Endothelial cell of umbilical vein (primary cell): Measurements from ENCODE around the gene RFX1.

Source experiments
- EZH2 ChIP-seq: IDR thresholded peaks from 2 replicates; pipeline ENCODE4 v1.6.1; 2012; ENCODE audit warnings: borderline replicate concordance, low read depth, mild to moderate bottlenecking, moderate library complexity, low read length, inconsistent platforms; ENCODE audit not compliant: severe bottlenecking
- FOS ChIP-seq: IDR thresholded peaks from 2 replicates; pipeline ENCODE4 v1.6.1; 2011; ENCODE audit warnings: mild to moderate bottlenecking, low read length, moderate library complexity, borderline replicate concordance; ENCODE audit not compliant: insufficient read depth
- GATA2 ChIP-seq: IDR thresholded peaks from 2 replicates; pipeline ENCODE4 v1.7.0; 2011; ENCODE audit warnings: low read depth, mild to moderate bottlenecking, moderate library complexity, mixed read lengths, low read length; ENCODE audit not compliant: insufficient read length, insufficient read depth
- JUN ChIP-seq: IDR thresholded peaks from 2 replicates; pipeline ENCODE4 v1.6.1; 2011; ENCODE audit warnings: borderline replicate concordance, low read depth; ENCODE audit not compliant: insufficient read length, insufficient read depth
- MYC ChIP-seq: IDR thresholded peaks from one replicate; pipeline ENCODE4 v1.6.1; 2011; ENCODE audit warnings: mild to moderate bottlenecking, low read depth, low read length
- POLR2A ChIP-seq: IDR thresholded peaks from 2 replicates; pipeline ENCODE4 v1.6.1; 2012; ENCODE audit warnings: low read depth, mild to moderate bottlenecking, control low read depth, low read length
- POLR2AphosphoS5 ChIP-seq: IDR thresholded peaks from 2 replicates; pipeline ENCODE4 v1.6.1; 2012; ENCODE audit warnings: low read depth, mild to moderate bottlenecking, control low read depth, low read length, moderate library complexity; ENCODE audit not compliant: insufficient read depth
- TF ChIP-seq, protein P1 (sequence below), 2 donors: IDR thresholded peaks; 1 replicate in 1 of 2; 2 replicates in 1 of 2; pipeline ENCODE4 v1.5.1; 2011; ENCODE audit warnings: low read length in 2 of 2, mild to moderate bottlenecking in 2 of 2, moderate library complexity in 2 of 2, control low read depth in 1 of 2, inconsistent platforms in 1 of 2, low read depth in 1 of 2; ENCODE audit not compliant: insufficient read depth in 1 of 2; ENCODE audit errors: extremely low read depth in 1 of 2
- TF ChIP-seq, protein P2 (sequence below): IDR thresholded peaks from 2 replicates; pipeline ENCODE4 v1.6.1; 2011; ENCODE audit not compliant: insufficient read depth, insufficient read length

- TF ChIP-seq POLR2AphosphoS5 = no peak
- TF ChIP-seq POLR2A = no peak
- no peak for TF ChIP-seq EZH2
- TF ChIP-seq, protein P1, sequence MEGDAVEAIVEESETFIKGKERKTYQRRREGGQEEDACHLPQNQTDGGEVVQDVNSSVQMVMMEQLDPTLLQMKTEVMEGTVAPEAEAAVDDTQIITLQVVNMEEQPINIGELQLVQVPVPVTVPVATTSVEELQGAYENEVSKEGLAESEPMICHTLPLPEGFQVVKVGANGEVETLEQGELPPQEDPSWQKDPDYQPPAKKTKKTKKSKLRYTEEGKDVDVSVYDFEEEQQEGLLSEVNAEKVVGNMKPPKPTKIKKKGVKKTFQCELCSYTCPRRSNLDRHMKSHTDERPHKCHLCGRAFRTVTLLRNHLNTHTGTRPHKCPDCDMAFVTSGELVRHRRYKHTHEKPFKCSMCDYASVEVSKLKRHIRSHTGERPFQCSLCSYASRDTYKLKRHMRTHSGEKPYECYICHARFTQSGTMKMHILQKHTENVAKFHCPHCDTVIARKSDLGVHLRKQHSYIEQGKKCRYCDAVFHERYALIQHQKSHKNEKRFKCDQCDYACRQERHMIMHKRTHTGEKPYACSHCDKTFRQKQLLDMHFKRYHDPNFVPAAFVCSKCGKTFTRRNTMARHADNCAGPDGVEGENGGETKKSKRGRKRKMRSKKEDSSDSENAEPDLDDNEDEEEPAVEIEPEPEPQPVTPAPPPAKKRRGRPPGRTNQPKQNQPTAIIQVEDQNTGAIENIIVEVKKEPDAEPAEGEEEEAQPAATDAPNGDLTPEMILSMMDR (IDR thresholded peaks at IDR 0.05; ENCODE audit: extremely low read depth in 1 of 2, insufficient read depth in 1 of 2, low read depth in 1 of 2, low read length in 2 of 2) = no peak
- no peak for TF ChIP-seq MYC
- TF ChIP-seq, protein P2, sequence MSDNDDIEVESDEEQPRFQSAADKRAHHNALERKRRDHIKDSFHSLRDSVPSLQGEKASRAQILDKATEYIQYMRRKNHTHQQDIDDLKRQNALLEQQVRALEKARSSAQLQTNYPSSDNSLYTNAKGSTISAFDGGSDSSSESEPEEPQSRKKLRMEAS = no peak
- no peak for TF ChIP-seq JUN
- no peak for TF ChIP-seq FOS
- TF ChIP-seq GATA2 = no peak
These were observed 23.3 kb downstream of the RFX1 start for GRCh38 chr19:13982773-13983172.
